GM19238 (cell line): ENCODE results near the gene TM2D3.

ENCODE experiments used
- DNase-seq: peaks from one replicate; pipeline ENCODE4 v3.0.0; 2011; ENCODE audit warnings: low spot score; ENCODE audit not compliant: insufficient read length

The TM2D3 gene

GRCh38 chr15:101652098-101652785 lies at the start of gene TM2D3:
TSS of gene TM2D3 (minus strand) at chr15:101652381. CDS start at chr15:101652361, 20 bp downstream.
- DNase-seq: peak; percentile 84

GRCh38 chr15:101698314-101698713 lies 46.1 kb upstream of the TM2D3 start:
- no peak for DNase-seq

GRCh38 chr15:101697488-101697887 lies 45.3 kb upstream of the TM2D3 start:
- no peak for DNase-seq

- no peak for DNase-seq
Observed at GRCh38 chr15:101696829-101697228, 44.6 kb upstream of the TM2D3 start.

- no peak for DNase-seq
Observed at GRCh38 chr15:101694261-101694660, 42.1 kb upstream of the TM2D3 start.

GRCh38 chr15:101692801-101693598 lies 40.8 kb upstream of the TM2D3 start:
- DNase-seq: no peak

- DNase-seq: no peak
Observed at GRCh38 chr15:101689901-101690300, 37.7 kb upstream of the TM2D3 start.

GRCh38 chr15:101686718-101687117 lies 34.5 kb upstream of the TM2D3 start:
- DNase-seq: no peak

GRCh38 chr15:101684877-101685276 lies 32.7 kb upstream of the TM2D3 start:
- no peak for DNase-seq

- no peak for DNase-seq
Observed at GRCh38 chr15:101684384-101684783, 32.2 kb upstream of the TM2D3 start.

- no peak for DNase-seq
Observed at GRCh38 chr15:101679806-101680205, 27.6 kb upstream of the TM2D3 start.

- DNase-seq: no peak
Observed at GRCh38 chr15:101676921-101677329, 24.7 kb upstream of the TM2D3 start.

- no peak for DNase-seq
Observed at GRCh38 chr15:101675796-101676582, 23.8 kb upstream of the TM2D3 start.

GRCh38 chr15:101675015-101675414 lies 22.8 kb upstream of the TM2D3 start:
- DNase-seq: no peak

- no peak for DNase-seq
Observed at GRCh38 chr15:101672298-101672697, 20.1 kb upstream of the TM2D3 start.

GRCh38 chr15:101669744-101670143 lies 17.6 kb upstream of the TM2D3 start:
- no peak for DNase-seq

GRCh38 chr15:101667881-101668280 lies 15.7 kb upstream of the TM2D3 start:
- no peak for DNase-seq

- no peak for DNase-seq
Observed at GRCh38 chr15:101664303-101664913, 12.2 kb upstream of the TM2D3 start.

GRCh38 chr15:101662203-101662602 lies 10.0 kb upstream of the TM2D3 start:
- DNase-seq: no peak

GRCh38 chr15:101660005-101660404 lies 7.8 kb upstream of the TM2D3 start:
- DNase-seq: no peak

GRCh38 chr15:101657968-101658784 lies 6.0 kb upstream of the TM2D3 start:
- no peak for DNase-seq
